Lower leg skin (tissue), 3 donors: Measurements from ENCODE around the gene PDE7B.

Experiments
- POLR2A ChIP-seq, 2 donors: fragments of 450-650 bp; IDR thresholded peaks; one replicate each; pipeline ENCODE4 v1.6.1; 2016 to 2017; ENCODE audit warnings: antibody characterized with exemption in 2 of 2, mild to moderate bottlenecking in 1 of 2, moderate library complexity in 1 of 2
- TF ChIP-seq, protein P1 (sequence below), 3 donors: fragments of 450-650 bp; IDR thresholded peaks; one replicate each; pipeline ENCODE4 v1.5.1; 2016; ENCODE audit warnings: antibody characterized with exemption in 3 of 3, mild to moderate bottlenecking in 3 of 3, moderate library complexity in 2 of 3

DNA sequence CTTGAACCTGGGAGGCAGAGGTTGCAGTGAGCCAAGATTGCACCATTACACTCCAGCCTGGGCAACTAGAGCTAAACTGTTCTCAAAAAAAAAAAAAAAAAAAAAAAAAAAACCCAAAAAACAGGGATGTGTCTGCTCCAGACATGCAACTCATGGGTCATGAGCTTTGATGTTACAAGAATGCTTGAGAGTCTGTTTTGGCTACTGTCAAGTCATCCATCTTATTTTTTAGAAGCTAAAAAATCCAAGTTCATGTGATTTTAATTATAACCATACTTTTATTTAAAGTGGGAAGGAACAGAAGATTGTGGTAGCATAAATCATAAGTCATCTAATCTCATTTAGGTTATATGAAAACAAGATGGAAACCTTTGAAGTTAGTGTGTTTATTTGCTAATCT is 120.6 kb downstream of the PDE7B start:
- TF ChIP-seq, protein P1, sequence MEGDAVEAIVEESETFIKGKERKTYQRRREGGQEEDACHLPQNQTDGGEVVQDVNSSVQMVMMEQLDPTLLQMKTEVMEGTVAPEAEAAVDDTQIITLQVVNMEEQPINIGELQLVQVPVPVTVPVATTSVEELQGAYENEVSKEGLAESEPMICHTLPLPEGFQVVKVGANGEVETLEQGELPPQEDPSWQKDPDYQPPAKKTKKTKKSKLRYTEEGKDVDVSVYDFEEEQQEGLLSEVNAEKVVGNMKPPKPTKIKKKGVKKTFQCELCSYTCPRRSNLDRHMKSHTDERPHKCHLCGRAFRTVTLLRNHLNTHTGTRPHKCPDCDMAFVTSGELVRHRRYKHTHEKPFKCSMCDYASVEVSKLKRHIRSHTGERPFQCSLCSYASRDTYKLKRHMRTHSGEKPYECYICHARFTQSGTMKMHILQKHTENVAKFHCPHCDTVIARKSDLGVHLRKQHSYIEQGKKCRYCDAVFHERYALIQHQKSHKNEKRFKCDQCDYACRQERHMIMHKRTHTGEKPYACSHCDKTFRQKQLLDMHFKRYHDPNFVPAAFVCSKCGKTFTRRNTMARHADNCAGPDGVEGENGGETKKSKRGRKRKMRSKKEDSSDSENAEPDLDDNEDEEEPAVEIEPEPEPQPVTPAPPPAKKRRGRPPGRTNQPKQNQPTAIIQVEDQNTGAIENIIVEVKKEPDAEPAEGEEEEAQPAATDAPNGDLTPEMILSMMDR (IDR thresholded peaks at IDR 0.05) = no peak
- TF ChIP-seq POLR2A (IDR thresholded peaks at IDR 0.05) = no peak
